ENCODE data around the gene BCL2L1. TPM values are rescaled to one million over a fixed set of nuclear protein-coding genes. Genes with fewer than 3 reads are reported as not detected.

BCL2L1 gene
- 100 to 1,000 TPM; 107 to 121 TPM for total RNA-seq

- peaks cover 11% of the 10 kb centered on the region for H3K4me1 Mint-ChIP-seq
- ATAC-seq (peak; percentile 40), DNase-seq (peak; percentile 90)
- ChIA-PET POLR2A (interaction anchor here (1.0 to 3.0 kb wide), 5 partner anchors 17 to 88 kb away, joined by 4 to 26 read pairs (median 6); partner anchors contain the start of gene TPX2), CTCF (interaction anchor here (0.6 to 3.6 kb wide), 14 partner anchors 8 to 1728 kb away, joined by 3 to 161 read pairs (median 6); partner anchors contain the start of gene ID1)
- H3K36me3 Mint-ChIP-seq (ENCODE audit: low read depth): peaks cover 51% of the 10 kb centered on the region
- H3K4me3 Mint-ChIP-seq: peak within 1 kb of the TSS; percentile 97
- intact Hi-C loops (cut with DNase I, micrococcal nuclease): loop anchor here (1.0 to 5.0 kb wide), 10 partner anchors 17 to 635 kb away; partner anchors contain the start of genes ASXL1 (in 1 of the 2), HM13 (in 1 of the 2), PLAGL2 (in 1 of the 2) and POFUT1 (in 1 of the 2)
- H3K9me3 Mint-ChIP-seq (ENCODE audit: low read depth): no peaks in the 10 kb centered on the region
- H3K27ac Mint-ChIP-seq: peak within 1 kb of the TSS; percentile 90
- no peaks in the 10 kb centered on the region for H3K27me3 Mint-ChIP-seq
Measured at GRCh38 chr20:31722257-31723068, at the start of gene BCL2L1. Gene BCL2L1 (minus strand): TSS chr20:31722868. CDS start chr20:31722218, 650 bp downstream.

- no peak for DNase-seq
- no peaks in the 10 kb centered on the region for H3K27me3 Mint-ChIP-seq
- no peaks in the 10 kb centered on the region for H3K9me3 Mint-ChIP-seq (ENCODE audit: low read depth)
- intact Hi-C loops (cut with DNase I, micrococcal nuclease): no loop called here
- no peak for ATAC-seq
- H3K4me3 Mint-ChIP-seq: no peak overlapping the region
- no peak overlapping the region for H3K27ac Mint-ChIP-seq
- POLR2A ChIA-PET: no interaction called here
- H3K36me3 Mint-ChIP-seq (ENCODE audit: low read depth): peaks cover 61% of the 10 kb centered on the region
- CTCF ChIA-PET: interaction anchor here (0.6 kb wide), 1 partner anchor 935 kb away, joined by 6 read pairs; no protein-coding TSS in a partner anchor
- peaks cover 2% of the 10 kb centered on the region for H3K4me1 Mint-ChIP-seq
Measured at GRCh38 chr20:31770243-31770642, 47.6 kb upstream of the BCL2L1 start.

- Mint-ChIP-seq H3K27me3 (no peaks in the 10 kb centered on the region), H3K9me3 (ENCODE audit: low read depth) (no peaks in the 10 kb centered on the region), H3K36me3 (ENCODE audit: low read depth) (peaks cover 62% of the 10 kb centered on the region), H3K4me1 (peaks cover 2% of the 10 kb centered on the region), H3K27ac (no peak overlapping the region), H3K4me3 (no peak overlapping the region)
- CTCF ChIA-PET: no interaction called here
- intact Hi-C loops (cut with DNase I, micrococcal nuclease): no loop called here
- POLR2A ChIA-PET: no interaction called here
- no peak for DNase-seq
- ATAC-seq: no peak
Measured at GRCh38 chr20:31769681-31770080, 47.0 kb upstream of the BCL2L1 start.

- POLR2A ChIA-PET: interaction anchor here (0.6 kb wide), 1 partner anchor 28 kb away, joined by 8 read pairs; the partner anchor contains the start of gene TPX2
- DNase-seq (no peak), ATAC-seq (no peak)
- CTCF ChIA-PET: no interaction called here
- H3K36me3 Mint-ChIP-seq (ENCODE audit: low read depth): peaks cover 56% of the 10 kb centered on the region
- H3K27me3 Mint-ChIP-seq: no peaks in the 10 kb centered on the region
- H3K27ac Mint-ChIP-seq: no peak overlapping the region
- peaks cover 2% of the 10 kb centered on the region for H3K4me1 Mint-ChIP-seq
- intact Hi-C loops (cut with DNase I, micrococcal nuclease): no loop called here
- no peaks in the 10 kb centered on the region for H3K9me3 Mint-ChIP-seq (ENCODE audit: low read depth)
- H3K4me3 Mint-ChIP-seq: no peak overlapping the region
Measured at GRCh38 chr20:31767805-31768204, 45.1 kb upstream of the BCL2L1 start.

GRCh38 chr20:31764641-31765305 lies 42.1 kb upstream of the BCL2L1 start:
- Mint-ChIP-seq H3K9me3 (ENCODE audit: low read depth) (no peaks in the 10 kb centered on the region), H3K36me3 (ENCODE audit: low read depth) (peaks cover 54% of the 10 kb centered on the region), H3K27ac (no peak overlapping the region), H3K4me3 (no peak overlapping the region), H3K27me3 (no peaks in the 10 kb centered on the region), H3K4me1 (no peaks in the 10 kb centered on the region)
- ChIA-PET POLR2A (no interaction called here), CTCF (interaction anchor here (0.7 kb wide), 1 partner anchor 261 kb away, joined by 3 read pairs; no protein-coding TSS in a partner anchor)
- no peak for DNase-seq
- intact Hi-C loops (cut with DNase I, micrococcal nuclease): no loop called here
- ATAC-seq: no peak

- no peaks in the 10 kb centered on the region for H3K4me1 Mint-ChIP-seq
- H3K4me3 Mint-ChIP-seq: no peak overlapping the region
- ChIA-PET CTCF (no interaction called here), POLR2A (interaction anchor here (0.5 kb wide), 1 partner anchor 235 kb away, joined by 5 read pairs; no protein-coding TSS in a partner anchor)
- H3K36me3 Mint-ChIP-seq (ENCODE audit: low read depth): peaks cover 55% of the 10 kb centered on the region
- intact Hi-C loops (cut with DNase I, micrococcal nuclease): no loop called here
- DNase-seq (no peak), ATAC-seq (no peak)
- H3K27ac Mint-ChIP-seq: no peak overlapping the region
- H3K9me3 Mint-ChIP-seq (ENCODE audit: low read depth): no peaks in the 10 kb centered on the region
- H3K27me3 Mint-ChIP-seq: no peaks in the 10 kb centered on the region
Measured at GRCh38 chr20:31760519-31761240, 38.0 kb upstream of the BCL2L1 start.

GRCh38 chr20:31759836-31760518 lies 37.3 kb upstream of the BCL2L1 start:
- POLR2A ChIA-PET: interaction anchor here (0.5 kb wide), 1 partner anchor 234 kb away, joined by 5 read pairs; no protein-coding TSS in a partner anchor
- peaks cover 52% of the 10 kb centered on the region for H3K36me3 Mint-ChIP-seq (ENCODE audit: low read depth)

GRCh38 chr20:31758991-31759390 lies 36.3 kb upstream of the BCL2L1 start:
- H3K9me3 Mint-ChIP-seq (ENCODE audit: low read depth): no peaks in the 10 kb centered on the region
- no peaks in the 10 kb centered on the region for H3K4me1 Mint-ChIP-seq
- CTCF ChIA-PET: interaction anchor here (0.6 kb wide), 1 partner anchor 18 kb away, joined by 3 read pairs; no protein-coding TSS in a partner anchor
- no peak overlapping the region for H3K27ac Mint-ChIP-seq
- intact Hi-C loops (cut with DNase I, micrococcal nuclease): no loop called here
- H3K36me3 Mint-ChIP-seq (ENCODE audit: low read depth): peaks cover 47% of the 10 kb centered on the region
- no peak overlapping the region for H3K4me3 Mint-ChIP-seq
- POLR2A ChIA-PET: no interaction called here
- H3K27me3 Mint-ChIP-seq: no peaks in the 10 kb centered on the region
- ATAC-seq: no peak
- no peak for DNase-seq

More at GRCh38 chr20:31759836-31760518, 37.3 kb upstream of the BCL2L1 start:
- ATAC-seq (no peak), DNase-seq (no peak)
- intact Hi-C loops (cut with DNase I, micrococcal nuclease): no loop called here
- Mint-ChIP-seq H3K27ac (no peak overlapping the region), H3K27me3 (no peaks in the 10 kb centered on the region), H3K4me1 (no peaks in the 10 kb centered on the region), H3K9me3 (ENCODE audit: low read depth) (no peaks in the 10 kb centered on the region), H3K4me3 (no peak overlapping the region)
- CTCF ChIA-PET: no interaction called here

GRCh38 chr20:31758521-31758920 lies 35.9 kb upstream of the BCL2L1 start:
- no peak overlapping the region for H3K4me3 Mint-ChIP-seq
- ChIA-PET POLR2A (no interaction called here), CTCF (no interaction called here)
- H3K4me1 Mint-ChIP-seq: no peaks in the 10 kb centered on the region
- no peaks in the 10 kb centered on the region for H3K27me3 Mint-ChIP-seq
- DNase-seq (no peak), ATAC-seq (no peak)
- peaks cover 48% of the 10 kb centered on the region for H3K36me3 Mint-ChIP-seq (ENCODE audit: low read depth)
- no peaks in the 10 kb centered on the region for H3K9me3 Mint-ChIP-seq (ENCODE audit: low read depth)
- intact Hi-C loops (cut with DNase I, micrococcal nuclease): no loop called here
- H3K27ac Mint-ChIP-seq: no peak overlapping the region

- Mint-ChIP-seq H3K27ac (no peak overlapping the region), H3K36me3 (ENCODE audit: low read depth) (peaks cover 43% of the 10 kb centered on the region)
- POLR2A ChIA-PET: no interaction called here
Measured at GRCh38 chr20:31757254-31757653, 34.6 kb upstream of the BCL2L1 start.

More at GRCh38 chr20:31757254-31757653, 34.6 kb upstream of the BCL2L1 start:
- CTCF ChIA-PET: no interaction called here
- H3K4me3 Mint-ChIP-seq: no peak overlapping the region
- intact Hi-C loops (cut with DNase I, micrococcal nuclease): no loop called here
- H3K27me3 Mint-ChIP-seq: no peaks in the 10 kb centered on the region
- ATAC-seq (no peak), DNase-seq (no peak)
- H3K9me3 Mint-ChIP-seq (ENCODE audit: low read depth): no peaks in the 10 kb centered on the region
- H3K4me1 Mint-ChIP-seq: no peaks in the 10 kb centered on the region
